Transverse colon (tissue), 4 donors: Measurements from ENCODE around the gene PARM1.

ENCODE experiments used
- POLR2A ChIP-seq: fragments of 450-650 bp; IDR thresholded peaks from one replicate; pipeline ENCODE4 v1.6.1; 2016; ENCODE audit warnings: antibody characterized with exemption, mild to moderate bottlenecking, moderate library complexity
- POLR2AphosphoS5 ChIP-seq, 3 donors: sonication (generic); formaldehyde crosslinking; IDR thresholded peaks; one replicate each; pipeline ENCODE4 v1.6.1; 2016; ENCODE audit warnings: antibody characterized with exemption in 3 of 3
- TF ChIP-seq, protein P1 (sequence below), 5 experiments: fragments of 200-600 bp in 3 of 5; fragments of 450-650 bp in 2 of 5; sonication (generic) in 3 of 5; IDR thresholded peaks; 1 replicate in 2 of 5; 2 replicates in 3 of 5; pipeline ENCODE4 v1.5.1; 2016 to 2017; ENCODE audit warnings: antibody characterized with exemption in 5 of 5, inconsistent platforms in 3 of 5, mild to moderate bottlenecking in 2 of 5, moderate library complexity in 1 of 5

DNA sequence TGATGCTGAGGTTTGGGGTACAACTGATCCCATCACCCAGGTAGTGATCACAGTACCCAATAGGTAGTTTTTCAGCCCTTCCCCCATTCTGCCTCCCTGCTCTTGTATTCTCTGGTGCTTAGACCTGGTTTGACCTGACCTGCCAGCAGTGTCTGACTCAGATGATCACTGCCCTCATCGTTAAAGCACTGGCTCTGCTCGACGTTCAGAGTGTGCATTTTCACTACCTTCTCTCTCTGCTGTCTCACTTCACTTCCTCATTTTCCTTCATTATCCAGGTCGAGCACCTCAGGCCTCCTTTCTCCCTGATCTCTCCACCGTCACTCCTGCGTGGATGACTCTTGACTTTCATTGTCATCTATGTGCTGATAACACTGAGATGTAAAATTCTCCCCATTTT is 83.6 kb downstream of the PARM1 start:
- TF ChIP-seq, protein P1, sequence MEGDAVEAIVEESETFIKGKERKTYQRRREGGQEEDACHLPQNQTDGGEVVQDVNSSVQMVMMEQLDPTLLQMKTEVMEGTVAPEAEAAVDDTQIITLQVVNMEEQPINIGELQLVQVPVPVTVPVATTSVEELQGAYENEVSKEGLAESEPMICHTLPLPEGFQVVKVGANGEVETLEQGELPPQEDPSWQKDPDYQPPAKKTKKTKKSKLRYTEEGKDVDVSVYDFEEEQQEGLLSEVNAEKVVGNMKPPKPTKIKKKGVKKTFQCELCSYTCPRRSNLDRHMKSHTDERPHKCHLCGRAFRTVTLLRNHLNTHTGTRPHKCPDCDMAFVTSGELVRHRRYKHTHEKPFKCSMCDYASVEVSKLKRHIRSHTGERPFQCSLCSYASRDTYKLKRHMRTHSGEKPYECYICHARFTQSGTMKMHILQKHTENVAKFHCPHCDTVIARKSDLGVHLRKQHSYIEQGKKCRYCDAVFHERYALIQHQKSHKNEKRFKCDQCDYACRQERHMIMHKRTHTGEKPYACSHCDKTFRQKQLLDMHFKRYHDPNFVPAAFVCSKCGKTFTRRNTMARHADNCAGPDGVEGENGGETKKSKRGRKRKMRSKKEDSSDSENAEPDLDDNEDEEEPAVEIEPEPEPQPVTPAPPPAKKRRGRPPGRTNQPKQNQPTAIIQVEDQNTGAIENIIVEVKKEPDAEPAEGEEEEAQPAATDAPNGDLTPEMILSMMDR (IDR thresholded peaks at IDR 0.05): no peak
- TF ChIP-seq POLR2A (no peak), POLR2AphosphoS5 (IDR thresholded peaks at IDR 0.05) (no peak)
